ENCODE data around the gene SENP5. TPM values are rescaled to one million over a fixed set of nuclear protein-coding genes. Genes with fewer than 3 reads are reported as not detected.

SENP5 gene
- total RNA-seq, 2 donors from 2014 or later = 28.3 to 62.9 TPM

DNA sequence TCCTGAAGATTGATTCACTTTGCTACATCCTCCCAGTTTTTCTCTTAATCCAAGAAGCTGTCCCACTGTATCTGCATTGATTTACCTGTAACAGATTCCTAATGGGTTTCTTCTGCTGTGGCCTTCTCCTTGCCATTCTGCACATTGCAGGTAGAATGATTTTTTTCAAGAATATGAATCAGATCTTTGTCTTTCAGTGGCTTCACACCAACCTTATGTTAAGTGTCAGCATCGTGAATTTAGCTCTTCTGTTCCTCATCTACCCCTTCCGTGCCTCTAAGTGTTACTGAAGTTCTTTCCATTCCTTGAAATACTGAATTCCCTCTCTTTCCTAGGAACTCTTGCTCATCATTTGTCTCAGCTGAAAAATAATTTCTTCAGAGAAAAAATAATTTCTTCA lies 7.5 kb downstream of the SENP5 start:
- no peak overlapping the region for H3K4me3 ChIP-seq
- no peak overlapping the region for H3K27ac ChIP-seq
- H3K9me3 ChIP-seq = no peaks in the 10 kb centered on the region
- H3K36me3 ChIP-seq = no peaks in the 10 kb centered on the region
- no peaks in the 10 kb centered on the region for H3K4me1 ChIP-seq (replicated peaks)
- intact Hi-C loops (cut with DNase I) = no loop called here
- no peak for DNase-seq (ENCODE audit: low spot score)
- no peaks in the 10 kb centered on the region for H3K27me3 ChIP-seq (replicated peaks; ENCODE audit: insufficient read depth)
- no peak for TF ChIP-seq POLR2AphosphoS5 (IDR thresholded peaks at IDR 0.05)
- TF ChIP-seq POLR2A (IDR thresholded peaks at IDR 0.05) = no peak
- TF ChIP-seq, protein P1, sequence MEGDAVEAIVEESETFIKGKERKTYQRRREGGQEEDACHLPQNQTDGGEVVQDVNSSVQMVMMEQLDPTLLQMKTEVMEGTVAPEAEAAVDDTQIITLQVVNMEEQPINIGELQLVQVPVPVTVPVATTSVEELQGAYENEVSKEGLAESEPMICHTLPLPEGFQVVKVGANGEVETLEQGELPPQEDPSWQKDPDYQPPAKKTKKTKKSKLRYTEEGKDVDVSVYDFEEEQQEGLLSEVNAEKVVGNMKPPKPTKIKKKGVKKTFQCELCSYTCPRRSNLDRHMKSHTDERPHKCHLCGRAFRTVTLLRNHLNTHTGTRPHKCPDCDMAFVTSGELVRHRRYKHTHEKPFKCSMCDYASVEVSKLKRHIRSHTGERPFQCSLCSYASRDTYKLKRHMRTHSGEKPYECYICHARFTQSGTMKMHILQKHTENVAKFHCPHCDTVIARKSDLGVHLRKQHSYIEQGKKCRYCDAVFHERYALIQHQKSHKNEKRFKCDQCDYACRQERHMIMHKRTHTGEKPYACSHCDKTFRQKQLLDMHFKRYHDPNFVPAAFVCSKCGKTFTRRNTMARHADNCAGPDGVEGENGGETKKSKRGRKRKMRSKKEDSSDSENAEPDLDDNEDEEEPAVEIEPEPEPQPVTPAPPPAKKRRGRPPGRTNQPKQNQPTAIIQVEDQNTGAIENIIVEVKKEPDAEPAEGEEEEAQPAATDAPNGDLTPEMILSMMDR (IDR thresholded peaks at IDR 0.05) = no peak
- 85% methylated on average over 2 of the region's 2 CpGs for whole genome bisulfite sequencing

DNA sequence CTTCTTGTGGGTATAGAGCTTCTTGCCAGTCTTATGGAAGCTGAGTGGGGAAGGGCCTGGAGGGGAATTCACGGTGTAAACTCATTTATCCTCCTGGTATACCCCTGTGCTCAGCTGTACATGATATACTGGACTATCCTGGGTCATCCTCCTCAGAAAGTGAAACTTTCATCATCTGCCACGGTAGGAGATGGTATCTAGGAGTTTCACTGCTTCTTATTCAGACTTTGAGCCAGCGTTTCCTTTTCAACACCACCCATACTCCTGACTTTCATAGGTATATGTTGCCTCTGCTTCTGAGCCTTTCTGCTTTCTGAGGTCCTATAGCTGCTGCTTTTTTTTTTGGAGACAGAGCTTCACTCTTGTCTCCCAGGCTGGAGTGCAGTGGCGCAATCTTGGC lies 15.6 kb downstream of the SENP5 start:
- intact Hi-C loops (cut with DNase I) = no loop called here
- Histone ChIP-seq H3K27ac (no peak overlapping the region), H3K9me3 (no peaks in the 10 kb centered on the region), H3K36me3 (no peaks in the 10 kb centered on the region), H3K4me3 (no peak overlapping the region), H3K4me1 (replicated peaks) (no peaks in the 10 kb centered on the region), H3K27me3 (replicated peaks; ENCODE audit: insufficient read depth) (no peaks in the 10 kb centered on the region)
- TF ChIP-seq POLR2A (IDR thresholded peaks at IDR 0.05) = no peak
- TF ChIP-seq, protein P1 (IDR thresholded peaks at IDR 0.05) = no peak
- TF ChIP-seq POLR2AphosphoS5 (IDR thresholded peaks at IDR 0.05) = no peak
- 84% methylated on average over 4 of the region's 4 CpGs for WGBS
- DNase-seq (ENCODE audit: low spot score) = no peak

DNA sequence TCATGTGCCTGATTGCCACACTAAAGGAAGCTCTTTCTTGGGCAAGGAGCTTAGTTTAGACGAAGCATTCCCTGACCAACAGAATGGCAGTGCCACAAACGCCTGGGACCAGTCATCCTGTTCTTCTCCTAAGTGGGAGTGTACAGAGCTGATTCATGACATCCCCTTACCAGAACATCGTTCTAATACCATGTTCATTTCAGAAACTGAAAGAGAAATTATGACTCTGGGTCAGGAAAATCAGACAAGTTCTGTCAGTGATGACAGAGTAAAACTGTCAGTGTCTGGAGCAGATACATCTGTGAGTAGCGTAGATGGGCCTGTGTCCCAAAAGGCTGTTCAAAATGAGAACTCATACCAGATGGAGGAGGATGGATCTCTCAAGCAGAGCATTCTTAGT lies 18.4 kb downstream of the SENP5 start:
- intact Hi-C loops (cut with DNase I) = no loop called here
- no peaks in the 10 kb centered on the region for H3K36me3 ChIP-seq
- no peak overlapping the region for H3K4me3 ChIP-seq
- no peaks in the 10 kb centered on the region for H3K4me1 ChIP-seq (replicated peaks)
- TF ChIP-seq, protein P1 (IDR thresholded peaks at IDR 0.05) = no peak
- TF ChIP-seq POLR2AphosphoS5 (IDR thresholded peaks at IDR 0.05) = no peak
- TF ChIP-seq POLR2A (IDR thresholded peaks at IDR 0.05) = no peak
- no peak overlapping the region for H3K27ac ChIP-seq
- 85% methylated on average over 4 of the region's 4 CpGs for WGBS
- no peak for DNase-seq (ENCODE audit: low spot score)
- no peaks in the 10 kb centered on the region for H3K27me3 ChIP-seq (replicated peaks; ENCODE audit: insufficient read depth)
- H3K9me3 ChIP-seq = no peaks in the 10 kb centered on the region

DNA sequence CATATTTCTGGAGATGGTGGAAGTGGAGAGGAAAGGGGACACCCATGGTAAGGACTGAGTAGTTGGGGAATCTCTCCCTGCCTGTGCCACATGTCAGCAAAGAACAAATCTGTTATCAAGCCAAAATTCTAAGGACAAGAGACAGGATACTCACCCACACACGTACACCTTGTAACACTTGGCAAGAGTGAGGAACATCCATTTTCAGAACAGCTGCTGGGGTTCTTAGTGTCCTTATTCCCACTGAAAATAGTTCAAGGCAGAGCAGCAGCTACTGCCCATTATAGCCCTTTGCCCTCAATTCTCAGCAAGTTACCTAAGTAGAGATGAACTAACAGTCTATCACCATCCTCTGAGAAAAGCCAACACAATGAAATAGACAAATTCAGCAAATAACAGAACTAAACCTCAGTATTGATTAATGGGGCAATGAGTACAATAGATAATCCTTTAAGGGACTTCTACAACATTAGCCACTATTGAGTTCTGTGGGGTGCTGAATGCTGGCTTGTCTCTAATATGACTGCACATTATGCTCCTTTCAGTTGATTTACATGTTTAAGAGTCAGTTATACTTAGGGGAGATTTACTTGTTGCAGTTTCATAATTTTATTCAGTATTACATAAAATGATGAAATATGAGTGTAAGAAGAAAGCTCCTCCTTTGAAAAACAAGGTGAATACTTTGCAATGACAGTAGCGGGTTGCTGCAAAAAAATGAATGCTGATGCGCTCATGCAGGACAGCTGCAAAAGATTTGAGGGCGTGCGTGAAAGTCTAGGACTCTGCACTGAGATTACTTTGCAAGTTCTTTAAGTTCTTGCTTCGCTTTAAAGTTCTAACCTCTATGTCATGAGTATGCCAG lies 22.4 kb downstream of the SENP5 start:
- 88% methylated on average over 6 of the region's 6 CpGs for WGBS
- no peak overlapping the region for H3K27ac ChIP-seq
- H3K27me3 ChIP-seq (replicated peaks; ENCODE audit: insufficient read depth) = no peaks in the 10 kb centered on the region
- no peak for TF ChIP-seq POLR2AphosphoS5 (IDR thresholded peaks at IDR 0.05)
- H3K4me3 ChIP-seq = no peak overlapping the region
- no peaks in the 10 kb centered on the region for H3K9me3 ChIP-seq
- no peak for DNase-seq (ENCODE audit: low spot score)
- no peaks in the 10 kb centered on the region for H3K4me1 ChIP-seq (replicated peaks)
- no peaks in the 10 kb centered on the region for H3K36me3 ChIP-seq
- intact Hi-C loops (cut with DNase I) = no loop called here

DNA sequence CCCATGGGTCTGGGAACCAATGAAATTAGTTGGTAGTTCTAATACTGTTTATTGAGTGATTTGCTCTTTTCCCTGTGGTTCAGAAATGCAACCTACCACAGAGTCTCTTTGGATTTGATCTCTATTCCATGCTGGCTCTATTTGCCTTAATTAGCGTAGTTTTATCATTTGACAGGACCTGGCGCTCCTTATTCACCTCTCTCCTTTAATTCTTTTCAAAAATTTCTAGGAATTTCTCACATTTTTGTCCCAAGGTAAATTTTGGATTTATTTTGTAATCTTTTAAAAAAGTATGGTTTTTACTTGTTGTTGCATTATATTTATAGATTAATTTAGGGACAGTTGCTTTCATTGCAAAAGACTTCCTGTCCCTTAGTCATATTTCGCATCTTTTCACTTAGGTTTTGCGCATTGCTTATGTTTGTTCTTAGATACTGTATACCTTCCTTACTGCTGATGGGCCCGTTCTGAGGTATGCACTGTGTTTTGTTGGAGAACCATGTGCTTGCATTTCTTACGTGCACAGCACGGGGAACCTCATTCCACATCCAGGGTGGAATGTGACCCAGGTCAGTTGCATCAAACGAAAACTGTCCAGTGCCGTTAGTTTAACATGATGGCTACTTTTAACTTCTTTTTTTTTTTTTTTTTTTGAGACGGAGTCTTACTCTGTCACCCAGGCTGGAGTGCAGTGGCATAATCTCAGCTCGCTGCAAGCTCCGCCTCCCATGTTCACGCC lies 27.0 kb downstream of the SENP5 start:
- 93% methylated on average over 13 of the region's 13 CpGs for WGBS

More for the DNA sequence above, 27.0 kb downstream of the SENP5 start:
- no peaks in the 10 kb centered on the region for H3K36me3 ChIP-seq
- H3K27ac ChIP-seq = no peak overlapping the region
- no peaks in the 10 kb centered on the region for H3K4me1 ChIP-seq (replicated peaks)
- no peaks in the 10 kb centered on the region for H3K9me3 ChIP-seq
- no peak for TF ChIP-seq POLR2A (IDR thresholded peaks at IDR 0.05)
- TF ChIP-seq, protein P1 (IDR thresholded peaks at IDR 0.05) = no peak
- H3K27me3 ChIP-seq (replicated peaks; ENCODE audit: insufficient read depth) = no peaks in the 10 kb centered on the region
- intact Hi-C loops (cut with DNase I) = no loop called here
- DNase-seq (ENCODE audit: low spot score) = no peak
- H3K4me3 ChIP-seq = no peak overlapping the region

All from prostate gland (tissue), 2 donors.